Heart left ventricle (tissue), 16 donors: ENCODE results near the gene MAP4K2. TPM values are rescaled to one million over a fixed set of nuclear protein-coding genes. Genes with fewer than 3 reads are reported as not detected.

Experiments
- ATAC-seq, 4 donors: fragments of 200-7000 bp; cut with Tn5 transposase; one replicate each; pipeline ENCODE4 v1.9.1; 2020 to 2022; ENCODE audit warnings: moderate library complexity in 4 of 4, mild to moderate bottlenecking in 3 of 4, moderate number of reproducible peaks in 1 of 4
- DNase-seq, 5 donors: peaks; one replicate each; pipeline ENCODE4 v3.0.0-alpha.2; 2020
- H3K27ac ChIP-seq, 12 donors: fragments of 200-600 bp; sonication (generic) in 4 of 12; one replicate each; pipeline versions ENCODE4 v1.5.0 to v1.8.0; 2016 to 2022; ENCODE audit warnings: mild to moderate bottlenecking in 2 of 12
- H3K27me3 ChIP-seq, 9 donors: fragments of 200-600 bp; sonication (generic) in 2 of 9; one replicate each; pipeline versions ENCODE4 v1.5.1 to v1.8.0; 2016 to 2022; ENCODE audit warnings: mild to moderate bottlenecking in 3 of 9
- H3K36me3 ChIP-seq, 9 donors: fragments of 200-600 bp; sonication (generic) in 2 of 9; one replicate each; pipeline versions ENCODE4 v1.5.0 to v1.8.0; 2018 to 2022; ENCODE audit warnings: mild to moderate bottlenecking in 2 of 9
- H3K4me1 ChIP-seq, 12 donors: fragments of 200-600 bp; sonication (generic) in 4 of 12; one replicate each; pipeline versions ENCODE4 v1.5.0 to v1.8.0; 2016 to 2022; ENCODE audit warnings: mild to moderate bottlenecking in 3 of 12
- H3K4me3 ChIP-seq, 12 donors: fragments of 200-600 bp; sonication (generic) in 4 of 12; one replicate each; pipeline versions ENCODE4 v1.5.0 to v1.8.0; 2017 to 2022; ENCODE audit warnings: mild to moderate bottlenecking in 9 of 12, moderate library complexity in 4 of 12
- H3K9me3 ChIP-seq, 12 donors: fragments of 200-600 bp; sonication (generic) in 4 of 12; one replicate each; pipeline versions ENCODE4 v1.5.0 to v1.8.0; 2016 to 2022; ENCODE audit warnings: mild to moderate bottlenecking in 1 of 12
- POLR2A ChIP-seq, 2 donors: fragments of 450-650 bp; IDR thresholded peaks; one replicate each; pipeline ENCODE4 v1.6.1; 2017; ENCODE audit warnings: antibody characterized with exemption in 2 of 2, mild to moderate bottlenecking in 2 of 2, moderate library complexity in 2 of 2
- WGBS, 4 donors: extraction: QIAGEN DNeasy Blood & Tissue Kit in 2 of 4; methylation state at CpG; one replicate each; pipeline versions ENCODE4 v1.1.5 to v1.1.7; 2013 to 2018; 5-methylcytosine and 5-hydroxymethylcytosine counted together
- intact Hi-C, 10 donors: fragments of 100-400 bp; cut with DNase I; formaldehyde crosslinking; loops; one replicate each; pipeline versions ENCODE4 v1.11.1 to v1.14.2; 2022
- polyA plus RNA-seq, 2 donors: library from polyadenylated mRNA; stranded (reverse); fragments of 200-250 nt; gene quantifications; one replicate each; pipeline ENCODE4 v1.2.3, GENCODE V29; 2013
- total RNA-seq, 9 donors: library from RNA; depleted of rRNA in 2 of 9; stranded (reverse); fragments of >200 nt in 2 of 9; fragmentation: NEBNext Ultra II Directional in 3 of 9; extraction: Animal tissue kit (Norgen Biotek cat#: 25700) in 3 of 9; gene quantifications; one replicate each; pipeline versions ENCODE4 v1.1.0 to v1.2.4, GENCODE V29; 2016 to 2023
- TF ChIP-seq, protein P1 (sequence below), 12 donors: fragments of 200-600 bp; sonication (generic) in 4 of 12; IDR thresholded peaks; one replicate each; pipeline versions ENCODE4 v1.5.0 to v1.8.0; 2018 to 2022; ENCODE audit warnings: antibody characterized with exemption in 12 of 12, mild to moderate bottlenecking in 5 of 12
- donor health status: ischemic (EF 13 %, LVEDD 7.1; RV severe dilation, severe dysfunction).
- donor health status: healthy with polysubstance abuse.
- donor health status: DM: no; HTN: yes; CAD: no.
- donor health status: DM: no; HTN: no; CAD: no.
- donor health status: ischemic (EF 25% LVEDD 6.9; RV normal size, moderate dysfunction).
- donor health status: ischemic (EF 25% LVEDD 5.7; RV mildly dilated, moderate dysfunction).
- donor health status: healthy.
- donor health status: DM: yes; HTN: yes; CAD: no.
- donor health status: ischemic (EF 35%, LVEDD 5.7; RV mildly dilated, moderate dysfunction).
- donor health status: nonischemic (EF 11% LVEDD 7.7; RV severe dilation, severe dysfunction).
- donor health status: DM: yes; HTN: yes; CAD: no.
- donor health status: PGD.
- donor health status: ischemic (EF 29% LVEDD 5.4; RV normal size, mild dysfunction).
- donor health status: nonischemic (EF 23%, LVEDD 6.1; RV moderate dilation, normal function).

MAP4K2 gene
- total and polyA plus RNA-seq, 11 donors = 7.0 to 27.5 (median 8.6) TPM

DNA sequence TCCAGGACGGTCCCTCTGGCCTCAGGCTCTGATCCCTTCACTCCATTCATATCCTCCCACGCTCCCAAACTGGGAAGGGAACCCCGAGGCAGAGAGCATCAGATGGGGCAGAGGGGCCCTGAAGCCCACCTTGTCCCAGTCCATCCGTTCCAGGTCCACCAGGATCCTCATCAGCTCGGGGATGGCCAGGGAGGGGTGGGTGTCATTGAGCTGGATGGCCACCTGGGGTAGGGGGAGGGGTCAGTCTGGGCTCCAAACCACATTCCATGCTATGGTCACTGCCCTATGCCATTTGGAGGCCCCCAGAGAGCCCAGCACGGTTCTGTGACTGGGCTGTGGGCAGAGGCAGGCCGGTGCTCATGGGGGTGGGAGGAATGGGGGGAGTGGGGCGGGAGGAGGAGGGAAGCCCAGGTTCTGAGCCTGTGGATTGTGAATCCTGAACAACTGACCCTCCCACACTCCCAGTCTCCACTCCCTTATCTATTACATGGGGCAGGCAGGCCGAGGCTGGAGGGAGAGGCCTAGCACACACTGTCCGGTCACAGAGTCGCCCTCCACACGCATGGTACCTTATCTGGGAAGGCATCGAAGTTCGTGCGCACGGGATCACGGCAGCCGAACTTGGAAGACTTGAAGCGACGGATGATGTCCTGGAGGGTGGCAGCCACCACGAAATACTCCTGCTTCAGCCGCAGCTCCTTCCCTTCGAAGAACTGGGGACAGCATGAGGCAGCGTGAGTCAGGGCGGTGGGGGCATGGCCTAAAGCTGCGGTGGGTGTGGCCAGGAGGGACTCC is 48.7 kb downstream of the MAP4K2 start:
- DNase-seq = no peak
- H3K36me3 ChIP-seq = peaks cover 0 to 42% (median 18%) of the 10 kb centered on the region in 9 donors
- no peaks in the 10 kb centered on the region for H3K27me3 ChIP-seq
- H3K27ac ChIP-seq = no peak overlapping the region
- no peak for ATAC-seq
- H3K4me3 ChIP-seq = no peak overlapping the region
- H3K4me1 ChIP-seq = peaks cover 0 to 10% (median 5%) of the 10 kb centered on the region in 12 donors
- 82 to 87% (median 85%) methylated on average over 22 to 26 of the region's 26 CpGs for WGBS, 4 donors
- no peak for TF ChIP-seq POLR2A (IDR thresholded peaks at IDR 0.05)
- TF ChIP-seq, protein P1, sequence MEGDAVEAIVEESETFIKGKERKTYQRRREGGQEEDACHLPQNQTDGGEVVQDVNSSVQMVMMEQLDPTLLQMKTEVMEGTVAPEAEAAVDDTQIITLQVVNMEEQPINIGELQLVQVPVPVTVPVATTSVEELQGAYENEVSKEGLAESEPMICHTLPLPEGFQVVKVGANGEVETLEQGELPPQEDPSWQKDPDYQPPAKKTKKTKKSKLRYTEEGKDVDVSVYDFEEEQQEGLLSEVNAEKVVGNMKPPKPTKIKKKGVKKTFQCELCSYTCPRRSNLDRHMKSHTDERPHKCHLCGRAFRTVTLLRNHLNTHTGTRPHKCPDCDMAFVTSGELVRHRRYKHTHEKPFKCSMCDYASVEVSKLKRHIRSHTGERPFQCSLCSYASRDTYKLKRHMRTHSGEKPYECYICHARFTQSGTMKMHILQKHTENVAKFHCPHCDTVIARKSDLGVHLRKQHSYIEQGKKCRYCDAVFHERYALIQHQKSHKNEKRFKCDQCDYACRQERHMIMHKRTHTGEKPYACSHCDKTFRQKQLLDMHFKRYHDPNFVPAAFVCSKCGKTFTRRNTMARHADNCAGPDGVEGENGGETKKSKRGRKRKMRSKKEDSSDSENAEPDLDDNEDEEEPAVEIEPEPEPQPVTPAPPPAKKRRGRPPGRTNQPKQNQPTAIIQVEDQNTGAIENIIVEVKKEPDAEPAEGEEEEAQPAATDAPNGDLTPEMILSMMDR (IDR thresholded peaks at IDR 0.05) = no peak
- intact Hi-C loops = no loop called here
- H3K9me3 ChIP-seq = no peaks in the 10 kb centered on the region

DNA sequence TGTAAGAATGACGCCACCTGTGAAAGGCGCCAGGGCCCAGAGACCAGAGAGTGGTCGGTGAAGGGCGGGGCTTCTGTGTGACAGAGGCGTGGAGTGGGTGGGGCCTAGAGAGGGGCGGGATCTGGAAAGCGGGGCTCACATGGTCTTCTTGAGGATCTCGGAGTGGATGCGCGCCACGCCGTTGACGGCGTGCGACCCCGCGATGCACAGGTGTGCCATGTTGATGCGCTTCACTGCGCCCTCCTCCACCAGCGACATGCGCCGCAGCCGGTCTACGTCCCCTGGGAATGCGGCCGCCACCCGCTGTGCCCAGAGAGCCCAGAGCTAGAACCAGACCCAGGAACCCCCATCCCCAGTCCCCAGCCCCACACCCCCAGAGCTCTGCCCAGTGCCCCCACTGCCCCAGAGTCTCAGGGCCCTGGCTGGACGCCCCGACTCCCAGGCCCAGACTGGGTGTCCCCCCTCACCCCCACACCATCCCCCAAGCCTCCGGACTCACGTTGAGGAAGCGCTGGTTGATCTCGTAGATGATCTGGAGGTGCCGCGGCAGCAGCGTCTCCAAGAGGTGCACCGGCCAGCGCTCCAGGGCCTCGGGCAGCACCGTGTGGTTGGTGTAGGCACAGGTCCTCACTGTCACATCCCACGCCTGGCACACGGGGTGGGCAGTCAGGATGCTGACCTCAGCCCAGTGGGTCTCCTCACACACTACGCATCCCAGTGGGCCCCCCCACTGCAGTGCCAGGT is 49.5 kb downstream of the MAP4K2 start:
- Histone ChIP-seq H3K4me3 (no peak overlapping the region), H3K27me3 (no peaks in the 10 kb centered on the region), H3K9me3 (no peaks in the 10 kb centered on the region), H3K36me3 (peaks cover 0 to 42% (median 18%) of the 10 kb centered on the region in 9 donors), H3K4me1 (peaks cover 0 to 3% (median 0%) of the 10 kb centered on the region in 12 donors), H3K27ac (no peak overlapping the region)
- intact Hi-C loops = no loop called here
- no peak for TF ChIP-seq POLR2A (IDR thresholded peaks at IDR 0.05)
- TF ChIP-seq, protein P1 (IDR thresholded peaks at IDR 0.05) = no peak
- DNase-seq (no peak), ATAC-seq (no peak)
- 94 to 97% (median 95%) methylated on average over 40 to 43 of the region's 43 CpGs for WGBS, 4 donors

DNA sequence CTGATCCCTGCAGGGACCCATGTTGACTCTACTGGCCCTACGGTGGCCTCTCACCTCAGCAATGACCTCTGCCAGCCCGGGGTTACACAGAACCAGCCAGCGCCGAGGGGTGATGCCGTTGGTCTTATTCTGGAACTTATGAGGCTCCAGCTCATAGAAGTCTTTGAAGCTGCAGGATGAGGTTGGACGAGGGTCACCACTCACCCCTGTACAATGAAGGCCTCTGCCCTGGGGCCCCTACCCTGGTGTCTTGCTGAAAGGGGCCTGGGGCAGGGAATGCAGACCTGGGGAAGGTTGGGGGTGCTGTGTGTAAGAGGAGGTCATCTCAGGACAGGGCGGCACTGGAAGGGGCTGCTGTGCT is 50.0 kb downstream of the MAP4K2 start:
- H3K36me3 ChIP-seq = peaks cover 0 to 42% (median 18%) of the 10 kb centered on the region in 9 donors
- H3K27ac ChIP-seq = no peak overlapping the region
- TF ChIP-seq, protein P1 (IDR thresholded peaks at IDR 0.05) = no peak
- TF ChIP-seq POLR2A (IDR thresholded peaks at IDR 0.05) = no peak
- intact Hi-C loops = no loop called here
- 93 to 98% (median 97%) methylated on average over 7 of the region's 7 CpGs for WGBS, 4 donors
- H3K4me1 ChIP-seq = no peaks in the 10 kb centered on the region
- no peak overlapping the region for H3K4me3 ChIP-seq
- H3K9me3 ChIP-seq = no peaks in the 10 kb centered on the region
- no peaks in the 10 kb centered on the region for H3K27me3 ChIP-seq
- no peak for DNase-seq
- ATAC-seq = no peak
